Lower leg skin (tissue), 4 donors: ENCODE results near the gene CLIP4. TPM values are rescaled to one million over a fixed set of nuclear protein-coding genes. Genes with fewer than 3 reads are reported as not detected.

Experiments used
- DNase-seq, 2 donors: peaks; one replicate each; pipeline ENCODE4 v3.0.0-alpha.2; 2019; ENCODE audit warnings: low spot score in 2 of 2
- H3K4me3 ChIP-seq: fragments of 200-600 bp; sonication (generic); 2 replicates; pipeline ENCODE4 v1.5.1; 2017; ENCODE audit warnings: mild to moderate bottlenecking, low read depth; ENCODE audit not compliant: poor library complexity, severe bottlenecking
- POLR2A ChIP-seq, 2 donors: fragments of 450-650 bp; IDR thresholded peaks; one replicate each; pipeline ENCODE4 v1.6.1; 2016 to 2017; ENCODE audit warnings: antibody characterized with exemption in 2 of 2, mild to moderate bottlenecking in 1 of 2, moderate library complexity in 1 of 2
- WGBS, 2 donors: methylation state at CpG; one replicate each; pipeline ENCODE4 v1.1.5; 2018; 5-methylcytosine and 5-hydroxymethylcytosine counted together
- intact Hi-C: fragments of 100-400 bp; cut with DNase I; formaldehyde crosslinking; loops from one replicate; pipeline ENCODE4 v1.15.0; 2023; ENCODE audit warnings: low total_unique reads
- total RNA-seq, 4 donors: library from RNA; depleted of rRNA; stranded (reverse); fragments of >200 nt; gene quantifications; one replicate each; pipeline ENCODE4 v1.1.0, GENCODE V29; 2016
- TF ChIP-seq, protein P1 (sequence below), 3 donors: fragments of 450-650 bp; IDR thresholded peaks; one replicate each; pipeline ENCODE4 v1.5.1; 2016; ENCODE audit warnings: antibody characterized with exemption in 3 of 3, mild to moderate bottlenecking in 3 of 3, moderate library complexity in 2 of 3

Gene CLIP4
- total RNA-seq, 4 donors from 2014 or later = 50.6 to 82.2 (median 58.1) TPM

GRCh38 chr2:29096969-29097368, 18.2 kb upstream of the CLIP4 start:
- no peak overlapping the region for H3K4me3 ChIP-seq
- intact Hi-C loops = loop anchor here (5.0 kb wide), 1 partner anchor 1140 kb away; no protein-coding TSS in a partner anchor
- TF ChIP-seq, protein P1, sequence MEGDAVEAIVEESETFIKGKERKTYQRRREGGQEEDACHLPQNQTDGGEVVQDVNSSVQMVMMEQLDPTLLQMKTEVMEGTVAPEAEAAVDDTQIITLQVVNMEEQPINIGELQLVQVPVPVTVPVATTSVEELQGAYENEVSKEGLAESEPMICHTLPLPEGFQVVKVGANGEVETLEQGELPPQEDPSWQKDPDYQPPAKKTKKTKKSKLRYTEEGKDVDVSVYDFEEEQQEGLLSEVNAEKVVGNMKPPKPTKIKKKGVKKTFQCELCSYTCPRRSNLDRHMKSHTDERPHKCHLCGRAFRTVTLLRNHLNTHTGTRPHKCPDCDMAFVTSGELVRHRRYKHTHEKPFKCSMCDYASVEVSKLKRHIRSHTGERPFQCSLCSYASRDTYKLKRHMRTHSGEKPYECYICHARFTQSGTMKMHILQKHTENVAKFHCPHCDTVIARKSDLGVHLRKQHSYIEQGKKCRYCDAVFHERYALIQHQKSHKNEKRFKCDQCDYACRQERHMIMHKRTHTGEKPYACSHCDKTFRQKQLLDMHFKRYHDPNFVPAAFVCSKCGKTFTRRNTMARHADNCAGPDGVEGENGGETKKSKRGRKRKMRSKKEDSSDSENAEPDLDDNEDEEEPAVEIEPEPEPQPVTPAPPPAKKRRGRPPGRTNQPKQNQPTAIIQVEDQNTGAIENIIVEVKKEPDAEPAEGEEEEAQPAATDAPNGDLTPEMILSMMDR (IDR thresholded peaks at IDR 0.05) = no peak
- no peak for TF ChIP-seq POLR2A (IDR thresholded peaks at IDR 0.05)
- WGBS, 2 donors = 93 to 97% methylated on average over 8 of the region's 8 CpGs
- no peak for DNase-seq

GRCh38 chr2:29097569-29097968, 17.6 kb upstream of the CLIP4 start:
- WGBS, 2 donors = 57 to 78% methylated on average over 6 of the region's 6 CpGs
- intact Hi-C loops = loop anchor here (5.0 kb wide), 1 partner anchor 1140 kb away; no protein-coding TSS in a partner anchor
- no peak for DNase-seq
- H3K4me3 ChIP-seq = no peak overlapping the region
- TF ChIP-seq, protein P1 (IDR thresholded peaks at IDR 0.05) = no peak
- TF ChIP-seq POLR2A (IDR thresholded peaks at IDR 0.05) = no peak

DNA sequence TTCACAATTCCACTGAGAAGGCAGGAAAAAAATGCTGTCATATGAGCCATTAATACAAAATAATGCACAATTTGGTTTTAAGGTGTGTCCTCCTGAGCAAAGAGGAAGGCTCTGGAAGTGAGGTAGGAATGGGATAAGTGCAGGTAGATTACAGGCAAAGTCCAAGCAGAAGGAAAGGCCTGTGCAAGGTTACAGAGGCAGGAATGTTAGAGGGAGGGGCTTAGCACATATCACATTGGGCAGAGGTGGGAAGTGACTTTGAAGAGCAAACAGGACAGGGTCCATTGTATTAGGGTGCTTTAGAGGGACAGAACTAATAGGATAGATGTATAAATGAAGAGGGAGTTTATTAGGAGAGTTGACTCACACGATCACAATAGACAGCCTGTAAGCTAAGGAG, 14.7 kb upstream of the CLIP4 start:
- 87 to 93% methylated on average over 1 of the region's 1 CpG for WGBS, 2 donors
- TF ChIP-seq, protein P1 (IDR thresholded peaks at IDR 0.05) = no peak
- TF ChIP-seq POLR2A (IDR thresholded peaks at IDR 0.05) = no peak
- no peak for DNase-seq
- no peak overlapping the region for H3K4me3 ChIP-seq
- intact Hi-C loops = no loop called here

DNA sequence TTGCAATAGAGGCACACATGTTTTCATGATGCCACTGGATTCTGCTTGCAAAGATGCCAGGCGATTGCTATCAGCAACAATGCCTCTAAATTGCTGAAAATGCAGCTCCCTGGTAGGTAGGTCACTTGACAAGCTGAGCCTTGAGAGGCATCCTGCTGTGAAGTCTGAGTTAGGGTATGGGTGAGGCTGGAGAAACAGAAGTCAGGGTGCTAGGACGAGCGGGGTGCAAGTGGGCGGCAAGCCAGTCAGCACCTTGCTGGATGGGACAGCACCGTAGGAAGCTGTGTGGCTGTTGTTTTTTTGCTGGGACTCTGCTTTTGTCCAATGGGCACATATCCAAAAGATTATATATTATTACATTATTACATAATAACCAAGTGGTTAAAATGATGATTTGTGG, 10.5 kb upstream of the CLIP4 start:
- WGBS, 2 donors = 61 to 65% methylated on average over 5 of the region's 5 CpGs
- TF ChIP-seq, protein P1 (IDR thresholded peaks at IDR 0.05) = no peak
- TF ChIP-seq POLR2A (IDR thresholded peaks at IDR 0.05) = no peak
- DNase-seq = no peak
- no peak overlapping the region for H3K4me3 ChIP-seq
- intact Hi-C loops = no loop called here

DNA sequence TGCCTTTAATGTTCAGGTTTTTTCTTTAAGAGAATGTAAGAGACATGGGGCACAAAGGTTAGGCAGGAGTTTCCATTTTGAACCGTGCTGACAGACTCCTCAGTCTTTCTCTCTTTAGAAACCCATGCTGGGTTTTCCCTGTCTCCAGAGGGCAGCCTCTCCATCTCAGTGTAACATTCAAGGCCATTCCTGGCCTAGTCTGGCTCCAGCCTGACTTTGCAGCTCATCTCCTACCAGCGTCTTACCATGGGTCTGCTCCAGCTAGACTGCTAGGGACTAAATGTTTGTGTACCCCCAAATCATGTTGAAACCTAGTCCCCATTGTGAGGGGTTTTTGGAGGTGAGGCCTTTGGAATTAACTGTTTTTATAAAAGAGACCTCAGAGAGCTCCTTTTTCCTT, 9.8 kb upstream of the CLIP4 start:
- no peak overlapping the region for H3K4me3 ChIP-seq
- DNase-seq = no peak
- 52 to 64% methylated on average over 2 of the region's 2 CpGs for WGBS, 2 donors
- TF ChIP-seq, protein P1 (IDR thresholded peaks at IDR 0.05) = no peak
- no peak for TF ChIP-seq POLR2A (IDR thresholded peaks at IDR 0.05)
- intact Hi-C loops = no loop called here

GRCh38 chr2:29106256-29106655, 9.0 kb upstream of the CLIP4 start:
- H3K4me3 ChIP-seq = no peak overlapping the region
- WGBS, 2 donors = 86 to 87% methylated on average over 3 of the region's 3 CpGs
- DNase-seq = no peak
- intact Hi-C loops = no loop called here
- TF ChIP-seq, protein P1 (IDR thresholded peaks at IDR 0.05) = no peak
- TF ChIP-seq POLR2A (IDR thresholded peaks at IDR 0.05) = no peak
